ENCODE data around the gene DERA.

DNA sequence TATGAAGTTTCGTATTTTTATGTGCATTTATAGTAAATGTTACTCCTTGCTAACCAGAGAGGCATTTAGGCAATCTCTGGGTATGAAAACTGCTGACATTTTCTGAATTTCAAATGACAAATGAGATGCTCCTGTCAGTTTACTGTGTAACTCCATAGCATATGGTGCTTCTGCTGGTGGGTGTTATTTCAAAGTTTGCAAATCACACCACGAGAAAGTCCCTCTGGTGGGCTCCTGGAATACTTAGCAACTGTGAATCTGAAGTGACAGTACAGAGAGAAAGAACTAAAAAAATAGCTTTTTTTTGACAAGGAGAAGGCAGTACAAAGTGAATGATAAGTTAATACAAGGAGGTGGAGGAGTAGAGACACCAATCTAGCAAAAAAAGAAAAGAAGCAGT lies 161.5 kb downstream of the DERA start:
- TF ChIP-seq CTCF (IDR thresholded peaks at IDR 0.05): no peak
- no peak for TF ChIP-seq POLR2A (IDR thresholded peaks at IDR 0.05)
- TF ChIP-seq POLR2AphosphoS5 (IDR thresholded peaks at IDR 0.05): no peak
